ENCODE data around the gene MAPKAP1.
"Not testable (repeated sequence)": the region's sequence is repeated elsewhere in the genome, so short reads cannot be mapped to it uniquely, and the experiment has no call there.

DNA sequence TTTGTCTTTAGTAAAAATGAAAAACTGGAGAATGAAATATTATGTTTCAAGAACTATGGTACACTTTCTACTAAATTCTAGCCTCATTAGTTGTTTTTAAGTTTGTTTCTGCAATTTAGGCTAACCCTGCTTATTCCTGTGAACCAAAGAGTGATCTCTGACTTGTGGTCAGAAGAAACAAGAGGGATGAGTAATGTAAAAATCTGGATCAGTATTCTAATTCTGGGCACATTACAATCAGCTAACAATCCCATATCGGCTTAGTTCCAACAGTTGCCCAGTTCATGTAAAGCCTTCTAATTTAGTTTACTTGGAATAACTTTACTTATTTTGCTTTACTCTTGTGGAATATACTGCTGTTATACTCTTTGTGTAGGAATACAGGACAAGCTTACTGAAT lies 134.5 kb downstream of the MAPKAP1 start:
- TF ChIP-seq CTCF (IDR thresholded peaks at IDR 0.05; ENCODE audit: low read length); EZH2 (IDR thresholded peaks at IDR 0.05; ENCODE audit: borderline replicate concordance, low read length): not testable (repeated sequence)
